Upper lobe of left lung (tissue), 6 donors: ENCODE data around the gene TMEM39A. TPM values are rescaled to one million over a fixed set of nuclear protein-coding genes. Genes with fewer than 3 reads are reported as not detected.

Source experiments
- ATAC-seq, 2 donors: fragments of 200-7000 bp; cut with Tn5 transposase; one replicate each; pipeline ENCODE4 v1.9.1; 2022; ENCODE audit warnings: mild to moderate bottlenecking in 2 of 2, moderate library complexity in 2 of 2; ENCODE audit not compliant: low FRiP score in 2 of 2
- DNase-seq, 2 donors: peaks; one replicate each; pipeline ENCODE4 v3.0.0-alpha.2; 2019 to 2020
- H3K27ac ChIP-seq, 4 donors: fragments of 200-600 bp; sonication (generic); one replicate each; pipeline ENCODE4 v1.5.1; 2016 to 2019
- H3K27me3 ChIP-seq, 4 donors: fragments of 200-600 bp; sonication (generic); one replicate each; pipeline ENCODE4 v1.5.1; 2017 to 2019
- H3K36me3 ChIP-seq, 4 donors: fragments of 200-600 bp; sonication (generic); one replicate each; pipeline ENCODE4 v1.5.1; 2016 to 2019
- H3K4me1 ChIP-seq, 4 donors: fragments of 200-600 bp; sonication (generic); one replicate each; pipeline ENCODE4 v1.5.1; 2018 to 2019
- H3K4me3 ChIP-seq, 4 donors: fragments of 200-600 bp; sonication (generic); one replicate each; pipeline ENCODE4 v1.5.1; 2017 to 2019; ENCODE audit warnings: mild to moderate bottlenecking in 2 of 4, moderate library complexity in 1 of 4
- H3K9me3 ChIP-seq, 4 donors: fragments of 200-600 bp; sonication (generic); one replicate each; pipeline ENCODE4 v1.5.1; 2018 to 2019
- CTCF ChIP-seq, 6 experiments: fragments of 450-650 bp in 4 of 6; fragments of 200-600 bp in 2 of 6; sonication (generic) in 2 of 6; IDR thresholded peaks; one replicate each; pipeline ENCODE4 v1.5.1; 2016 to 2019; ENCODE audit warnings: antibody characterized with exemption in 6 of 6
- EP300 ChIP-seq, 4 donors: sonication (generic); formaldehyde crosslinking; IDR thresholded peaks; one replicate each; pipeline ENCODE4 v1.5.1; 2017; ENCODE audit warnings: antibody characterized with exemption in 4 of 4, control low read depth in 2 of 4
- POLR2A ChIP-seq, 4 donors: fragments of 450-650 bp; IDR thresholded peaks; one replicate each; pipeline ENCODE4 v1.5.1; 2016 to 2017; ENCODE audit warnings: antibody characterized with exemption in 4 of 4, mild to moderate bottlenecking in 2 of 4
- POLR2AphosphoS5 ChIP-seq, 2 donors: sonication (generic); formaldehyde crosslinking; IDR thresholded peaks; one replicate each; pipeline ENCODE4 v1.5.1; 2017; ENCODE audit warnings: antibody characterized with exemption in 2 of 2
- WGBS, 2 donors: methylation state at CpG; one replicate each; pipeline ENCODE4 v1.1.5; 2017 to 2018; 5-methylcytosine and 5-hydroxymethylcytosine counted together
- total RNA-seq, 6 donors: library from RNA; depleted of rRNA in 4 of 6; stranded (reverse); fragments of >200 nt in 4 of 6; gene quantifications; one replicate each; pipeline versions ENCODE4 v1.1.0 to v1.2.1, GENCODE V29; 2016 to 2021
- donor health status: DM: no; HTN: no; CAD: no; lungs with moderate emphysema.
- donor health status: DM: no; HTN: yes; CAD: no; lungs with severe emphysema.

Gene TMEM39A
- total RNA-seq, 6 donors from 2014 or later, result 15.9 to 52.6 (median 46.1) TPM

GRCh38 chr3:119497820-119498185 is 34.4 kb upstream of the TMEM39A start:
- Histone ChIP-seq H3K36me3 (peaks cover 0 to under 1% (median 0%) of the 10 kb centered on the region in 4 donors), H3K4me3 (peak overlapping the region; percentile 53 to 88 (median 76)), H3K27me3 (no peaks in the 10 kb centered on the region), H3K4me1 (peaks cover 25 to 42% (median 28%) of the 10 kb centered on the region in 4 donors), H3K9me3 (no peaks in the 10 kb centered on the region), H3K27ac (peak overlapping the region; percentile 90 to 97 (median 94))
- TF ChIP-seq POLR2A (IDR thresholded peaks at IDR 0.05) (no peak), EP300 (IDR thresholded peaks at IDR 0.05) (no peak), CTCF (IDR thresholded peaks at IDR 0.05) (no peak)
- WGBS, 2 donors, result 9% methylated on average over 8 of the region's 8 CpGs
- ATAC-seq (peak; percentile 4 to 18), DNase-seq (peak in 1 of 2 donors; percentile 46)

- no peak for DNase-seq
- H3K4me3 ChIP-seq, result no peak overlapping the region
- ATAC-seq, result no peak
- H3K27ac ChIP-seq, result no peak overlapping the region
- H3K9me3 ChIP-seq, result no peaks in the 10 kb centered on the region
- WGBS, 2 donors, result 89 to 92% methylated on average over 2 of the region's 2 CpGs
- H3K27me3 ChIP-seq, result no peaks in the 10 kb centered on the region
- H3K36me3 ChIP-seq, result peaks cover 0 to 18% (median 0%) of the 10 kb centered on the region in 4 donors
- H3K4me1 ChIP-seq, result peaks cover 7 to 17% (median 12%) of the 10 kb centered on the region in 4 donors
- no peak for TF ChIP-seq POLR2AphosphoS5 (IDR thresholded peaks at IDR 0.05)
- TF ChIP-seq POLR2A (IDR thresholded peaks at IDR 0.05), result no peak
- TF ChIP-seq CTCF (IDR thresholded peaks at IDR 0.05), result no peak
- TF ChIP-seq EP300 (IDR thresholded peaks at IDR 0.05), result no peak
Observed at GRCh38 chr3:119494597-119494996, 31.2 kb upstream of the TMEM39A start.

- ATAC-seq, result no peak
- Histone ChIP-seq H3K9me3 (no peaks in the 10 kb centered on the region), H3K36me3 (peaks cover 0 to 35% (median 0%) of the 10 kb centered on the region in 4 donors), H3K27me3 (no peaks in the 10 kb centered on the region), H3K4me3 (no peak overlapping the region), H3K27ac (no peak overlapping the region), H3K4me1 (peaks cover 0 to 10% (median 8%) of the 10 kb centered on the region in 4 donors)
- DNase-seq, result no peak
- TF ChIP-seq POLR2AphosphoS5 (IDR thresholded peaks at IDR 0.05) (no peak), EP300 (IDR thresholded peaks at IDR 0.05) (no peak), POLR2A (IDR thresholded peaks at IDR 0.05) (no peak), CTCF (IDR thresholded peaks at IDR 0.05) (no peak)
- WGBS, 2 donors, result 84 to 94% methylated on average over 3 of the region's 3 CpGs
Observed at GRCh38 chr3:119492810-119493209, 29.4 kb upstream of the TMEM39A start.

GRCh38 chr3:119492128-119492527 is 28.7 kb upstream of the TMEM39A start:
- H3K27me3 ChIP-seq, result no peaks in the 10 kb centered on the region
- no peak for ATAC-seq
- 75 to 79% methylated on average over 2 of the region's 2 CpGs for WGBS, 2 donors
- H3K4me3 ChIP-seq, result no peak overlapping the region
- DNase-seq, result no peak
- no peaks in the 10 kb centered on the region for H3K9me3 ChIP-seq
- peaks cover 0 to 3% (median 3%) of the 10 kb centered on the region in 4 donors for H3K4me1 ChIP-seq
- H3K27ac ChIP-seq, result no peak overlapping the region
- no peak for TF ChIP-seq EP300 (IDR thresholded peaks at IDR 0.05)
- H3K36me3 ChIP-seq, result peaks cover 0 to 42% (median 2%) of the 10 kb centered on the region in 4 donors

GRCh38 chr3:119490153-119490552 is 26.7 kb upstream of the TMEM39A start:
- Histone ChIP-seq H3K9me3 (no peaks in the 10 kb centered on the region), H3K36me3 (peaks cover 12 to 62% (median 15%) of the 10 kb centered on the region in 4 donors), H3K4me3 (no peak overlapping the region), H3K27me3 (no peaks in the 10 kb centered on the region), H3K4me1 (no peaks in the 10 kb centered on the region), H3K27ac (no peak overlapping the region)
- 81 to 89% methylated on average over 2 of the region's 2 CpGs for WGBS, 2 donors
- TF ChIP-seq POLR2AphosphoS5 (IDR thresholded peaks at IDR 0.05), result no peak
- TF ChIP-seq CTCF (IDR thresholded peaks at IDR 0.05), result no peak
- TF ChIP-seq POLR2A (IDR thresholded peaks at IDR 0.05), result no peak
- no peak for TF ChIP-seq EP300 (IDR thresholded peaks at IDR 0.05)
- no peak for ATAC-seq
- DNase-seq, result no peak
